NCI-H2171 (cell line): ENCODE results near the gene POU2F1.

ENCODE experiments used
- DNase-seq: peaks from one replicate; lab custom pipeline; 2025; lab: John Stamatoyannopoulos, UW

POU2F1 gene

DNA sequence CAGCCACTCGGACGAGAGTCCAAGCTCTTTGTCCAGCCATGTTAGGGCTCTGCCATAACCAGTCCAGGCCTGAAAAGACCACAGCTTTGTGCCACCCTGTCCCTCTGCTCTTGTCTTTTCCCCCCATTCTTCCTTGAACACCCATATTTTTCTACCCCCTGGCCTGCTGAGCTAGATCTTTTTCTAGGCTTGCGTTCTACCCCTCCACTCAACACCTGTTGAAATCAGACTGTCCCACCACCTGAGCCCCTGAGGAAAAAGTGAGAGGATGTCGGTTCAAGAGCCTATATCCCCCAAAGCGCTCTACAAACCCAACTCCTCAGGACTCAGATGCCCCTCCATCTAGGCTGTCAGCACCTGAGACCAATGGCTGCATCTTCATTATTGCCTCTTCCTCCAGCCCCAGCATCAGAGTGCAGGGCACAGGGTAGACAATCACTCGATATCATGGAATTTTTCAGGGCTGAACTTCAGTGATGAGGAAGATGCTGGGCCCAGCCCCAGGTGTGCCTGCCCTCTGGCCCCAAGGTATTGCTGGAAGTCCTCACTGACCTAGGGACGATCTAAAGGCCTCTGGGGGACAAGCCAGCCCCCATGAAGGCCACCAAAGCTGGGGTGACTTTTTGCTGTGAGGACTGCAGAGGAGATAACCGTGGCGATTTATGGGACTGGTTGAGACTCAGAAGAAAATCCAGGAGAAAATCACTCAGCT lies 222.3 kb downstream of the POU2F1 start:
- no peak for DNase-seq

DNA sequence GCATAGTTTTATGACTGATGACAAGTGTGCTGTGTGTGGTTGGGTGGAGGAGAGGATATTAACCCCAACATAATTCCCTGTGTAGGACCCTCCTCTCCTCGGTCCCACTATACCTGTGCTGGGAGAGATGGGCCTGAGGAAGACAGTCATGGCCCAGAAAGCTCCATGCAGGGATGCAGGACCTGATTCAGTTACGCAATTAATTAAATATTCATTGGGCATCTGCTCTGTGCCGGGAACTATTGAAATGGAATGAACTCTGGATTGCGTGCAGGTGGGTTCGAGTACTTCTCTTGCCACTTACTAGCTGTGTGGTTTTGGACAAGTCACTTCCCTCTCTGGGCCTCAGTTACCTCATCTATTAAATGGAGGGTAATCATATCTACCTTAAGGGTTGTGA lies 223.1 kb downstream of the POU2F1 start:
- no peak for DNase-seq

DNA sequence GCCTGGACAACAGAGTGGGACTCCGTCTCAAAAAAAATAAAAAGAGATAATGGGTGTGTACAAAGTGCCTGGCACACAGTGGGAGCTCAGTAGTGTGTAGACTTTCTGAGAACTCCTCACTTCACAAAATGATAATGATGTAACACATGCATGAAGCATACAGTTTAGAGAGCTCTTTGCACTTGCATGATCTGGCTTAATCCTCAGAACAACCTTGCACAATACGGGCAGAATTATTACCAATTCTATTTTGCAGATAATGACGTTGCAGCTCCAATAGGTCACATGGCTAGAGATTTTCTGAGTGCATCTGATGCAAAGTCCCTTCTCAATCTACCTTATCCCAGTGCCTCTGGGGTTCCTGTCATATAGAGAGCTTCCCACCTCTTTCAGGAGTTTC lies 226.3 kb downstream of the POU2F1 start:
- DNase-seq: no peak

DNA sequence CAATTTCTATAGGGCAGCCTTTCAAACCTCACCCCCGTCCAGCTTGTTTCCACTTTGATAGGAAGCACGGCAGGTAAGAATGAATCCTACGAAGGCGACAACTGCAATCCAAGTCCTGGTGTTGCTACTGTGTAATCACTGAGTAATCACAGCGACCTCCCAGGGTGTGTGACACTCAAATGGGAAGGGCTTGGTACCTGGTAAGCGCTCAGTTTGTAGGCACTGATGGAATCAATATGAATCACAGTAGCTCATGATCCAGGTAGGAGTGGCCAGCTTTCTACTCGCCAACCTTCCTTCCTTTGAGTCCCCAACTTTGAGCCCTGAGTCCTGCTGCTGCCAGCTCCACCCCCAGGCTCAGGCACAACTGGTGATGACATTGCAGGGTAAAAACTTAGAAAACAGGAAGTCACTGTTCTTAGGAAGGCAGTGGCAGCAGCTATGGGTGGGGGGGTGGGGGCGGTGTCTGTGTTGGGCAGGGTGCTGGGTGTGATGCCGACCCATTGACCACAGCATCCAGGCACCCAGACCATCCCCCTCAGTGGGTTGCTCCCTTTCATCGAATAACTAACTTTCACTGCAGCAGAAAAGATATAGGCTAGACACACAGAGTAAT lies 226.9 kb downstream of the POU2F1 start:
- DNase-seq: no peak

DNA sequence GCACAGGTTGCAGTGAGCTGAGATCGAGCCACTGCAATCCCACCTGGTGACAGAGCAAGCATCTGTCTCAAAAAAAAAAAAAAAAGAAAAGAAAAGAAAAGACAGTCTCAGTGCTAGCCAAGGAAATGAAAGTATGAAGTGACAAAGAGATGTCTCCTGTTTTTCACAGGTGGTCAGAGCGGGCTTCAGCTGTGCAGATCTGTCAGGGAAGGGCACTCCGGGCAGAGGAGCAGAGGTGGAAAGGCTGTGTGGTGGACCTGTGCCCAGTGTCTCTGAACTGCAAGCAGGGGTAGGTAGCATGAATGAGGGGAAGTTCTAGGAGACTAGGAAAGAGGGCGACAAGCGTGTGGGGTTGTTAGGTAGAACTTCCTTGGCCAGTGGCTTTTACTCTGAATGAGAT lies 230.2 kb downstream of the POU2F1 start:
- DNase-seq: no peak

DNA sequence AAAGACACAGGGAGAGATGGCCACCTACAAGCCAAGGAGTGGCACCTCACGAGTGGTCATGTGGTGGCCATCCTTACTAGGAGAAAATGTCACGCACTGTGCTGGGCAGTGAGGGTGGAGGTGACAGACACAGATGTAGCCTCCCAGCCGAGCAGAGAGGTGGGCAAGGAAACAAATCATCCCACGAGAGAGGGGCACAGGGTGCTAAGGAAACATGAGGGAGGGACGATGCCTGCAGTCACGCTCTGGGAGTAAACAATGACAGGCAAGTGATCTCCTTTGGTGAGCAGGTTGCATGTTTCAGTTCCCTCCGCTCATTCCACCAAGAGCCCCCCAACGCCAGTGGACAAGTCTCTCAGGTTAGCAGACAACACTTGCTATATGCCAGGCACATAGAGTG lies 231.8 kb downstream of the POU2F1 start:
- DNase-seq: no peak

DNA sequence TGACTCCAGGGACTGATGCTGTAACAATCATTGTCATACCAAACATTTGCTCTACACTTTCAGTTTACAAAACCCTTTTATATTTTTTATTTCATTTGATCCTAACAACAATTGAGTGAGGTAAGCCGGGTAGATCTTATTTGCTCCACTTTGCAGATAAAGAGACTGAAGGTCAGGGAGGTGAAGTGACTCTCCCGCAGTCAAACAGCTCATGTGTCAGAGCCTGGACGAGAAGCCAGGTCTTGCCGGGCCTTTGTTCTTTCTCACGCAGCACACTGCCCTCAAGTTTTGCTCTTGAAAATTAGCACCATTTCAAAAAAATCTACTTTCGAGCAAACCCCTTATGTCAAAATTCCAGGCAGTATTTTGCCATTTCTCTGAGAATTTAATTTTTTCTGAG lies 232.4 kb downstream of the POU2F1 start:
- no peak for DNase-seq

DNA sequence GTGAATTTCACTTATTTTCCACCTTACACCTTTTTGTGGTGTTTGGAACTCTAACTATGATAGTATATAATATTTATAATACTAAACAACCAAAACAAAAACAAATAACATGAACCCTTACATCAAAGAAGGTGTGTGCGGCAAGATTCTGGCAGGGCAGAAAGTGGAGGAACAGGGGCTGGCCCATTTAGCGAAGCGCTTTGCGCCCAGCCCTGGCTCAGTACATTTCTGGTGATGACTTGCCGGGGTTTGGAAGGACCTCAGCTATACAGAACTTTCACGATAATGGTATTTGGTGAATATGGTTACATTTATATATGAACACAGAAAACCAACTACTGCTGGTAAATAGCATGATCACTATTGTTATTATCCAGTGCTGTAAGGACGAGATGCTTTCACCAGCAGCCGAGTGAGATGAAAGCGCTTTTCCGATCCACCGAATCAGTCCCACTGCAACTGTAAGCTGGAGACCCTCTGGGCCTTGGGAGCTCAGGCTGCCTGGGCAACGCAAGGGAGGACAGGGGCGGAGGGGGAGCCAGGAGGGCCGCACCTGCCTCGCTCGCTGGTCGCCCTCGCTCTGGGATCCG lies 233.7 kb downstream of the POU2F1 start:
- DNase-seq: no peak

DNA sequence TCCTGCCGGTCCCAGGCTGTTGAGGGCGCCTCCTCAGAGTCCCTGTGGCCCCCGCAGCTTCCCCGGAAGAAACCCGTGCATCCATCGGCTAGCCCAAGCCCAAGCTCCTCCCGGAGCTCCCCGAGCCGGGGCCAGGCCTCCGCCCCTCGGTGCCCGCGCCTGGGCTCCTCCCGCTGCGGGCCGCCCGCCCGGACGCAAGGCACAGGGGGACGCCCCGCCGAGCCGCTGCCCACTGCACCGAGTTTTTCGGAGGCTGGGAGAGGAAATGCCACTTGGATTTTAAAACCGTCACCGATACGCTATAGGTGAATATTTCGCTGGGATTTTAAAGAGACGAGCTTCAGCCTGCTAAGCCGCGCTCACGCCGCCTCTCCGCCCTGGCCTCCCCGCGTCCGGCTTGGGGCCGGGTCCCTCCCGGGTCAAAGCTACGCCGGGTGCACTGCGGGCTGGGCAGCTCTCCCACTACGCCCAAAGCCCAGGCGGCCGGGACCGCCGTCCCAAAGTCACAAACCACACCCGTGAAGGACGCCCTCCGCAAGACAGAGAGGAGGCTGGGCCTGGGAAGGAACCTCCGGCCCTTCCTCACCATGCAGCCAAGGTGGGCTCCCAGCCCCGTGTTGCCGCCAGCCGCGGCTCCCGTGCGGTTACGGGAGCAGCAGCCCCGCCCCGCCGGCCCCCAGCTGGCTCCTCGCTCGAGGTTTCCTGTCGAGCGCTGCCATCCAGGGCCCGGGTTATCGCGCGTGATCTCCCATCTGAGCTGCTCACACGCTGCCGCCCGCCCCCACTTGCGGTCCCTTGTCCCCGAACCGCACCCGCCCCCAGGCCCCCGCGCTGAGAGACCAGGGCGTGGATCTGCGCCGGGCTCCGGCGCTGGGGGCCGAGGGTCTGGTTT lies 234.5 kb downstream of the POU2F1 start:
- DNase-seq: peak; percentile 30

DNA sequence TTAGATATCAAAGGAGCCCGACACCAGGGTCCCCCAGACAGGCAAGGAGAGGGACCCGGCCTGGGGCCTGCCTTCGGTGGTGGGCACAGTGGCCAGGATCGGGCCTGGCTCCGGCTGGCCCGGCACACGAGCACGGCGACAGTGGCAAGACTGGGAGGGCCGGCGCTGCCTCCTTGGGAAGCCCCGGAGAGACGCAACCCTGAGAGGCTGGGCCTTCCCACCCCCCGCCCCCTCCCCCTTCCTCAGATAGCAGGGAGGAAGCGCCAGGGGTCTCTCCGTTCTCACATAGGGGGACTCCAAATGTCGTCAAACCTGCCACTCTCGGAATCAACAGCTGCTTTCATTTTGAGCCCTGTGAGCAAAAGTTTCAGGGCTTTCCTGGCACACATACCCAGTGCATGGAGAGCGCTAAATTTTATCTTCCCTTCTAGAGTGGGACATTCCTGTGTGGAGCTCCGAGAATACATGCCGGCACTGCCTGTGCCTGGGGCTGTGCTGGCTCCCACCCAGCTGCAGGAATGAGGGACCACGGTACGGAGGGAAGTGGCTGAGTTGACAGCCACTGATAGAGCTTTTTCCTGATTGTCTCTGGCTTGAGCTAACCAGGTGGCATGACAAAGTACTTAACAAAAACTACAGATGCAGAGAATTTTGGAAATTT lies 235.2 kb downstream of the POU2F1 start:
- DNase-seq: no peak

DNA sequence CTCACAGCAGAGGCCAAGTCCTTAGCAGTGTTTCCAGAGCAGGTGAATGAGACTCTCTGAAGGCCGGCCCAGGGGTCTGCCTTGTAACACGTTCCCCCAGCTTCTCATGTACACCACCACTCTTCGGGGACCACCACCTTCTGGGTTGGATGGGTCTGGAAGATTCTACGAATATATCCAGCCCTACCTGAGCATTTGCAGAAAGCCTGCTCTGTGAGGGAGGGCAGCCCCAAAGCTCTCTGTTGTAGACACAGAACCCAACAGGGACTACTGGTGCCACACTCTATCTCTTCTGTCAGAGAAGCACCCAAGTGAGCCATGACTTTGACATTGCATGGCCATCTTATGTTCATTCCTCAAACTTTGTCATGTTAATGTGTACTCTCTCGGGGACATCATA lies 235.8 kb downstream of the POU2F1 start:
- no peak for DNase-seq

DNA sequence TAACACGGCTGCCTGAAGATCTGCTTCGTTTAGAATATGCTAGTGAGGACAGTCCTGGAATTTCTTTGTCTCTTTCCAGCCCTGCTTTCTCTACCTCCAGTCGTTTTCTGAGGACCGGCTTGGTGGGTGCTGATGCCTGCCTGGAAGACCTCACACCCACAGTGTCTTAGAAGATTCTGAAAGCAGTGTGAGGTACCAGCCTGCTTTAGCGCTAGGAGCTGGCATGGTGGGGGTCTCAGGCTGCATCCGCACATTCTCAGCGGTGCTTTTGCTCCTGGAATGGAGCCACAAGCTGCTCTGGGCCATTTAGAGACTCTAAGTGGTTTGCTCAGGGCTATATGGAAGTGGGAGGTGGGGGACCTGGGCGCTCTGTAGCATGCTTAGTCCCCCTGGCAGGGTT lies 236.2 kb downstream of the POU2F1 start:
- no peak for DNase-seq

DNA sequence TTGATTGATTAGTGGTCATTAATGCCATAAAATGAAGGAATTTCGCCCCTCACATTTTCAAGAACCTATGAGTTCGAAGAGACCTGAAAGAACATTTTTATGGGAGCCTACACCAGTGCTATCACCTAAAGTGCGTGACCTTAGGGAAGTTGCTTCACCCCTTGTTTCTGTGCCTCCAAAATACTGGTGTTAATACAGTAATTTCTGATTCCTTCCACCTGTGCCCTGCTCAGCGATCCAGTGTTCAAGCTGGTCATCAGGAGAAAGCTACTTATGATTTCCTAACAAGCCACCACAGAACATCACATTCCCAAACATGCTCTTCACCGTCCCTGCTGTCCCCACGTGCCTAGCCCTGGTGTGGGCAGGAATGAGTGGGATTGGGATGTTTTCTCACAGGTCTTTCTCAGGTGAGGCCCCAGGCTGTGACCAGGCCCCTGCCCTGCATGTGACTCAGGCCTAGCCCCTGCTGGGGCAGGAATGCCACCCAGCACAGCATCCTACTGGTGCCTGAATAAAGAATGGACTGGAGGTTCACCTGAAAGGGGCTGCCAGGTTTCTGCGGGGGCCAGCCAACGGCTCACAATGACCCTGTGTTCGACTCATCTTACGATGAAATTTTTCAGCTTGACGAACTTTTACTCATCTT lies 237.4 kb downstream of the POU2F1 start:
- DNase-seq: no peak

DNA sequence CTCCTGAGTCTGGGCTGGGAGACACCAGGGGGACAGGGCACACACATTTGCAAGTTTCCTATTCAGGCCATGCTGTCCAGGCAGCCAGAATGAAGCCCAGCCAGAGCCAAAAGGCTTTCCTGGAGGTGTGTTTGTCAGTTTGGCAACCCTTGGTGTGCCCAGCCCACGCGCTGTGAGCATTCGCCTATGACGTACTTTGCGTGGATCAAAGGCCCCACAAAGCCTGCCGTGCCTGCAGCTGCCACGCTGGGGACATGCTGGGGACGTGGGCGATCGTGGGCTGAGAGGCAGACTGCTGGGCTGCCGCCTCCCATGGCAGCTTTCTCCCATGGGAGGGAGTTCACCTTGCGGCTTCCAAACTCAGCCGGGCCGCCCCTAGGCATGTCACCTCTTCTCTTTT lies 240.2 kb downstream of the POU2F1 start:
- no peak for DNase-seq

DNA sequence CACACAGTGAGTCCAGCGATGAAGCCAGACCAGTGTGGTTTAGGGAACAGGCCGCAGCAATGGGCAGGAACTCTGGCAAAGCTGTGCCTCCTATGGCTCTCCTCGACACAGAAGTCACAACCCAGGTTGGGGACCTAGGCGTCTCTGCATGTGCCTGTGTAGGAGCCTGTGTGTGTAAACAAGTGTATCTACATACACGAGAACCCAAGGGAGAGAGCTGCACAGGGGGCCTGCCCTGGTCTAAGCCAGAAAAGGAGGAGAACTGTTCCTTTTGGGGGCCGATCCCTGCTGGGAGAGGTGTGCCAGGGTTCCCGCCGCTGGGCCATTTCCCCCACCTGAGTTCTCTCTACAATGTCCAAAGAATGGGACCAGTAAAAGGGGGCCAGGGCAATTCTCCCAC lies 241.7 kb downstream of the POU2F1 start:
- DNase-seq: no peak

DNA sequence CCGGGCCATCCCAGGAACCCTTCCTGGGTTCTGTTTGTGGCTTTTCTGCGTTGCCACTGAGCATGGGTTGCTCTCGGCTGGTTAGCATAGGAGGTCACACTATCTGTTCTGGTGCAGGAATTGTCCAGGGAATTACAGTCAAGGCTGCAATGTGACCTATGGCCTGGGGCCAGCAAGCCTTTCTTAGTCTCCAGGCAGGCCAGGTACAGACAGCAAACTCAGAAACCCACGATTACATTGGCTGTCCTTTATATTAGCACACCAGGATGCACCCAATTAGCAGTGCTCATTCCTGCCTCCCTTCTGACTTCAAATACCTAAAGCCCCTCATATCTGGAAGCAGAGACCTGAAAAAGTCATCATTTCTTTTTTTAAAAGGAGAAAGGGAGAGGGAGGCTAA lies 242.4 kb downstream of the POU2F1 start:
- no peak for DNase-seq

DNA sequence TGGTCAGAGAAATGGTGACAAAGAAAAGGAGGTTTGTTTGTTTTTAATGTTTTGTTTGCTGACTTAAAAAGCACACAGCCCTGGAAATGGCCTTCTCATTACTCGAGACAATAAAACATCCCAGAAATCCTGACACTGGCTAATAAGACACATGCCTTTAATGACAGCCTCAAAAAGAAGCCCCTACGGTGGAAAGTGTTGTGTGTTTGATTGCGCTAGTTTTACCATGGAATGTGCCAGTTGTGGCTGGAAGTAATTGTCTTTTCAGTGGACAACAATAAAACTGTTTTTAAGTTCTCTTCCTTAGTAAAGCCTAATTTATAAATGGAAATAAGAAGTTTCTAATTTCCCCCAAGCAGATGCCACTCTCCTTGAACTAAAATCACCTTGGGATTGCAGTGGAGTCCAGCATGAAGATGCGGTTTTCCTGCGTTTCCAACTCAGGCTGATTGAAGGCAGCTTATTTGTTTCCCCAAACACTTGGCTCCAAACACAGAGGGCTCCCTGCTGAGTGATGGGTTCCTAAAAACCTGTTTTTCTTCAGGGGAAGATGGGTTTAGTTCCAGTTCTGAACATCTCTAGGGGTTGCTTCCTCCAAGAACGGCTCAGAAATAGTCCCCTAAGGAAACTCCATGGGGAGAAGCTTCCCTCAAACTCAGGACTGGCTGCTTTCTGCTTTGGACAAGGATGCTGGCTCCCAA lies 243.3 kb downstream of the POU2F1 start:
- DNase-seq: no peak

DNA sequence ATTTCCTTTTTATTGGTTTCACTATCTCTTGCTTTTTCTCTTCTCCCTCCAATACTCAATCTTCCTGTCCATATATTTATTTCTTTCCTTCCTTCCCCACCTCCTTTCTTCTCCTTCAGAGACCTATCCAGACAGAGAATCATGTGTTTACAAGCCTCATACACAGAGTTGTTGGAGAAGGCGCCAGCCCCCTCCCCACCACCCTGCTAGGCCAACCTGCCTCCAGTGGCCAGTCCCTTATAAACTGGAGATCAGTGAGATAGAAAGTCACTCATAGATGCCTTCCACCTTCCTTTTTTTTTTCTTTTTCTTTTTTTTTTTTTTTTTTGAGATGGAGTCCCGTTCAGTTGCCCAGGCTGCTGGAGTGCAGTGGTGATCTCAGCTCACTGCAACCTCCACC lies 244.3 kb downstream of the POU2F1 start:
- DNase-seq: no peak

DNA sequence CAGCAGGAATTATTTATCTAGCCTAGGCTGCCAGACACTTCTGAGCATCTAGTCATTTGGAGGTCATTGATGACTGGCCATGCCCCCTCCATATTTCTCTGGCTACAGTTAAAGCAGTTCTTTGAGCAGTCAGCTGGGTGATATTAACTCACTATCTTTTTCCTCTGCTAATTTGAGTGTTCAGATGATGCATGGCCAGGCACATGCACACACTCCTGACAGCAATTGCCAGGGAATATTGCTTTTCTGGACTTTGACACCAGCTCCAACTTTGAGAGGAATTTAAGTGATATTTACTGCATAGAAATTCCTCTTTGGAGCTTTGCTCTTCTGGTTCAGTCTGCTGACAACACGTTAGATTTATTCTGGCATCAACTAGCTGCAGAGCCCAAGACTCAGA lies 245.1 kb downstream of the POU2F1 start:
- no peak for DNase-seq

DNA sequence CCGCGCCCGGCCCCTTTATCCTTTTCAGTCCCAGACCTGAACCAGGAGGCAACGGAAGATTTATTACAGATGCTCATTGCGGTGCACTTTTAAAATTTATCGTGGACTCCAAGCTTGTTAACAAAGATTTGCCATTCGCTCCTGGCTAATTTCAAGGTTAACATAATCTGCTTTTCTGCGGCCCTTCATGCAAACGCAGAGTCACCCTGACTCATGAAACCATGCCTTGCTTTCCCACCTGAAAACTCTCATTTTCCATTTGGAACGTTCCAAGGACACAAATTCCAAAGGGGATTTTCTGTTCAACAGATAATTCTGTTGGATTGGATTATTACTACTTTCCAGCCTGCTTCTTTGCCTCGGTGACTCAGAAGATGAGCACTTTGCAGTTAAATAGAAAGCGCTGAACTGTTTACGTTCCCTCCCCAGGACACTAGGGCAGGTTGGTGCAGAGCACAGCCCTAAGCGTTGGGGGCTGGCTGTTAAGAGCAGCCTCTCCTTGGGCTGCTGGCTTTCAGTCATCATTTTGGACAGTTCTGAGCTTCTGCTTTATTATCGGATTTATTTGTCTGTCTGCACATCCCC lies 246.5 kb downstream of the POU2F1 start:
- no peak for DNase-seq

DNA sequence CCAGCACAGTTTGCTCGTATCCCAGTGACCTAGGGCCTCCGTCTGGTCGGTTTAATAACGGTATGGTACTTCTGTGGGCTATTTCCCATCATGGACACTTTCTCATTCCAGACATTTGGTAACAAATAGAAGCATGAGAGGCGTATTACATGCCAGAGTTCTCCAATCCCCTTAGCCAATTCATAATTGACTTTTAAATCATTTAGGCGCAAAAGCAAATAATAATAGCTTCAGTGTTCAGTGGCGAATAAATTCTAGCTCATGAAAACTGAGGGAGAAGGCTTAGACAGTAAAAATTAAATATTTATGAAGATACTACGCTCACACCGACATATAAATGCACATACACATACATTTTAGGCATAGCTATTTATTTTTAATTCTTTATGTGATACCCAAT lies 247.1 kb downstream of the POU2F1 start:
- no peak for DNase-seq
